Pancreas (tissue), 10 donors: ENCODE data around the gene OBI1. TPM values are rescaled to one million over a fixed set of nuclear protein-coding genes. Genes with fewer than 3 reads are reported as not detected.

Experiments used
- ATAC-seq, 4 donors: fragments of 200-7000 bp; cut with Tn5 transposase; one replicate each; pipeline versions ENCODE4 v1.8.0 to v1.9.1; 2020; ENCODE audit warnings: mild to moderate bottlenecking in 4 of 4, moderate library complexity in 4 of 4
- DNase-seq, 6 donors: peaks; one replicate each; pipeline ENCODE4 v3.0.0-alpha.2; 2020
- FAIRE-seq: peaks from 2 replicates; lab custom pipeline; 2012; peaks lifted over from hg19 to GRCh38; lab: Jason Lieb, UNC
- H3K27ac ChIP-seq, 4 donors: fragments of 200-600 bp; sonication (generic); 1 replicate in 3 of 4; 2 replicates in 1 of 4; pipeline versions ENCODE4 v1.5.0 to v1.8.0; 2020
- H3K27me3 ChIP-seq, 4 donors: fragments of 200-600 bp; one replicate each; pipeline ENCODE4 v1.8.0; 2021
- H3K36me3 ChIP-seq, 3 donors: fragments of 200-600 bp; sonication (generic) in 1 of 3; one replicate each; pipeline versions ENCODE4 v1.5.0 to v1.8.0; 2020 to 2021
- H3K4me1 ChIP-seq, 3 donors: fragments of 200-600 bp; one replicate each; pipeline ENCODE4 v1.8.0; 2021
- H3K4me3 ChIP-seq, 4 donors: fragments of 200-600 bp; sonication (generic) in 2 of 4; one replicate each; pipeline versions ENCODE4 v1.5.0 to v1.8.0; 2020 to 2021
- H3K9me3 ChIP-seq, 4 donors: fragments of 200-600 bp; one replicate each; pipeline ENCODE4 v1.8.0; 2021
- WGBS, 2 donors: extraction: QIAGEN DNeasy Blood & Tissue Kit; methylation state at CpG; one replicate each; pipeline ENCODE4 v1.1.7; 2013; 5-methylcytosine and 5-hydroxymethylcytosine counted together
- intact Hi-C, 3 donors: fragments of 100-400 bp; cut with DNase I; formaldehyde crosslinking; loops; one replicate each; pipeline versions ENCODE4 v1.11.1 to v1.14.2; 2022
- polyA plus RNA-seq, 2 donors: library from polyadenylated mRNA; stranded (reverse); fragments of 200-250 nt; gene quantifications; one replicate each; pipeline ENCODE4 v1.2.3, GENCODE V29; 2013
- total RNA-seq, 6 donors: library from RNA; stranded (reverse); fragmentation: NEBNext Ultra II Directional in 4 of 6; extraction: Animal tissue kit (Norgen Biotek cat#: 25700) in 4 of 6; gene quantifications; one replicate each; pipeline versions ENCODE4 v1.2.1 to v1.2.4, GENCODE V29; 2021 to 2023
- TF ChIP-seq, protein P1 (sequence below), 4 donors: fragments of 200-600 bp; sonication (generic) in 3 of 4; IDR thresholded peaks; one replicate each; pipeline versions ENCODE4 v1.5.0 to v1.8.0; 2021; ENCODE audit warnings: antibody characterized with exemption in 4 of 4
- donor health status: healthy with polysubstance abuse.
- donor health status: DM: no; HTN: no; CAD: no; lungs with moderate emphysema.
- donor health status: DM: no; HTN: no; CAD: no.
- donor health status: control.
- donor health status: control.
- donor health status: Bipolar disorder and iron deficiency.
- donor health status: DM: yes; HTN: yes; CAD: no.
- donor health status: DM: no; HTN: no; CAD: no.
- donor health status: DM: no; HTN: no; CAD: no.
- donor health status: DM: yes; HTN: yes; CAD: no.

OBI1 gene
- total and polyA plus RNA-seq, 8 donors = 1.3 to 4.1 (median 2.6) TPM

DNA sequence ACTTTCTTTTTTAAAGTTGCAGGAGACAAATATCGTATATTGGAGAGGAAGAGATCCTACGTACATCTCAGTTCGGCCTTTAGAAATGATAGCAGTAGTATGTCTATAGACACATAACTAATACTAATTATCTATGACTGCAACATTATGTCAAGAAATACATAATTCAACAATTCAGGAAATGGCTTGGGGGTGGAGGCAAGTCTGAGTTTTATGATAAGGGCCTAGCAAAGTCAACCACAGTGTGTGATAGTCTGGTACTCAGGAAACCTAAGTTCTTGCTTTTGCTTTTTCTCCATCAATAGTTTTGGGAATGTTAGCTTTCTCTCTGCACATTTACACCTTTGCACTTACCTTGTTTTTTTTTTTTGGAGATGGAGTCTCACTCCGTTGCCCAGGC lies 27.5 kb upstream of the OBI1 start:
- intact Hi-C loops = no loop called here
- H3K36me3 ChIP-seq = no peaks in the 10 kb centered on the region
- ATAC-seq = no peak
- H3K4me3 ChIP-seq = no peak overlapping the region
- TF ChIP-seq, protein P1, sequence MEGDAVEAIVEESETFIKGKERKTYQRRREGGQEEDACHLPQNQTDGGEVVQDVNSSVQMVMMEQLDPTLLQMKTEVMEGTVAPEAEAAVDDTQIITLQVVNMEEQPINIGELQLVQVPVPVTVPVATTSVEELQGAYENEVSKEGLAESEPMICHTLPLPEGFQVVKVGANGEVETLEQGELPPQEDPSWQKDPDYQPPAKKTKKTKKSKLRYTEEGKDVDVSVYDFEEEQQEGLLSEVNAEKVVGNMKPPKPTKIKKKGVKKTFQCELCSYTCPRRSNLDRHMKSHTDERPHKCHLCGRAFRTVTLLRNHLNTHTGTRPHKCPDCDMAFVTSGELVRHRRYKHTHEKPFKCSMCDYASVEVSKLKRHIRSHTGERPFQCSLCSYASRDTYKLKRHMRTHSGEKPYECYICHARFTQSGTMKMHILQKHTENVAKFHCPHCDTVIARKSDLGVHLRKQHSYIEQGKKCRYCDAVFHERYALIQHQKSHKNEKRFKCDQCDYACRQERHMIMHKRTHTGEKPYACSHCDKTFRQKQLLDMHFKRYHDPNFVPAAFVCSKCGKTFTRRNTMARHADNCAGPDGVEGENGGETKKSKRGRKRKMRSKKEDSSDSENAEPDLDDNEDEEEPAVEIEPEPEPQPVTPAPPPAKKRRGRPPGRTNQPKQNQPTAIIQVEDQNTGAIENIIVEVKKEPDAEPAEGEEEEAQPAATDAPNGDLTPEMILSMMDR (IDR thresholded peaks at IDR 0.05) = no peak
- H3K27ac ChIP-seq = no peak overlapping the region
- no peak for DNase-seq
- H3K27me3 ChIP-seq = no peaks in the 10 kb centered on the region
- FAIRE-seq = no peak
- H3K4me1 ChIP-seq = no peaks in the 10 kb centered on the region
- WGBS, 2 donors = 81 to 85% methylated on average over 4 of the region's 4 CpGs
- no peaks in the 10 kb centered on the region for H3K9me3 ChIP-seq

DNA sequence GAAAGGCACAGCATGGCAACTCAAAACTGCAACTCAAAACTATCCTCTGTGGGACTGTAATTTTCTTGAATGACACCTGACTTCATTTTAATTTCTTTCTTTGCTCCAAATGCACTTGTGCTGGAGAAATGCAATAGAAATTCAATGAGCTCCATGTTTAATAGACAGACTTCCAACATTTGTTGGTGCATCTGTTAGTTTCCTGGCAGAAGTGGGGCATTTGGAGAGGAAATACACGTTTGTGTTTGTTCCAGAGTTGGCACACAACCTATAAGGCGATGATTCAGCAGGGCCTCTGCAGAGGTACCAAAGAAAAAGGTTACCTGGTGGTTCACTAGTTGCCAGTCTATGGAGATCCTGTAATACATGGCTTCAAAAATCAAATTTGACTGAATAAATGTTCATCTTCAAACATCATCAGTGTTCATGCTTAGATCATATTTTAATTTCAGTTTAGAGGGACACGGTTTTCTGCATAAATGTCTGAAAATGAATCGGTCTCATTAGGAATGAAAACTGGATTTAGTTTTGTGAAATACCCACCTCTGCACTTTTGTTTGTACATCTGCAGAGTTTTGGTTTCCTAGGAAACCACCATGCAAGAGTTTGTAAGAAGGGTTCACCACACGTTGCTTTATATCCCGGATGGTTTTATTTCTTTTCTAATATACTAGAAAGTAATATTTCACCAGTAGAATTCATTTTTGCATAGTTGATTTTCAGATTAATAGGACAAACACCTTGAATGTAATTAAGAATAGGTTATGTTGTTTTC lies 21.8 kb upstream of the OBI1 start:
- TF ChIP-seq, protein P1 (IDR thresholded peaks at IDR 0.05) = no peak
- intact Hi-C loops = no loop called here
- H3K4me1 ChIP-seq = no peaks in the 10 kb centered on the region
- 20 to 30% methylated on average over 6 of the region's 6 CpGs for WGBS, 2 donors
- H3K4me3 ChIP-seq = no peak overlapping the region
- no peaks in the 10 kb centered on the region for H3K27me3 ChIP-seq
- DNase-seq (no peak), ATAC-seq (no peak), FAIRE-seq (no peak)
- H3K27ac ChIP-seq = no peak overlapping the region
- no peaks in the 10 kb centered on the region for H3K9me3 ChIP-seq
- no peaks in the 10 kb centered on the region for H3K36me3 ChIP-seq

- H3K27me3 ChIP-seq = no peaks in the 10 kb centered on the region
- H3K4me3 ChIP-seq = no peak overlapping the region
- no peak overlapping the region for H3K27ac ChIP-seq
- 55 to 67% methylated on average over 8 of the region's 8 CpGs for WGBS, 2 donors
- no peak for FAIRE-seq
- no peak for ATAC-seq
- no peak for DNase-seq
- TF ChIP-seq, protein P1 (IDR thresholded peaks at IDR 0.05) = no peak
- intact Hi-C loops = no loop called here
- H3K4me1 ChIP-seq = no peaks in the 10 kb centered on the region
- H3K9me3 ChIP-seq = no peaks in the 10 kb centered on the region
- H3K36me3 ChIP-seq = no peaks in the 10 kb centered on the region
Observed at GRCh38 chr13:78680115-78680561, 21.2 kb upstream of the OBI1 start.

DNA sequence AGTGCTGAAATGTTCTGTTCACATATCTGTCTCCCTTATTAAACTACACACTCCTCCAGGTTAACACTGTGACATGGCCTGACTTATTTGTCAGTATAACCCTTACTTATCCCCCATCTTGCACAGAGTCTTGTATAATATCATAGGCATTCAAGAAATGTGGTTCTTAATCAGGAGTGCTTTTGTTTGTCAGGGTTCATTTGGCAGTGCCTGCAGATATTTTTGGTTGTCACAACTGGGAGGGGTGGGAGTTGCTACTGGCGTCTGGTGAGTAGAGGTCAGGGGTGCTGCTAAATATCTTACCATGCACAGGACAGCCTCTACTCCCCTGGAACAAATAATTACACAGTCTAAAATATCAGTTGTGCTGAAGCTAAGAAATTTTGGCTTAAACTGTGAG lies 20.4 kb upstream of the OBI1 start:
- H3K9me3 ChIP-seq = no peaks in the 10 kb centered on the region
- H3K36me3 ChIP-seq = no peaks in the 10 kb centered on the region
- no peaks in the 10 kb centered on the region for H3K27me3 ChIP-seq
- no peak for FAIRE-seq
- WGBS, 2 donors = 22 to 32% methylated on average over 1 of the region's 1 CpG
- ATAC-seq = no peak
- DNase-seq = no peak
- intact Hi-C loops = no loop called here
- H3K4me1 ChIP-seq = no peaks in the 10 kb centered on the region
- TF ChIP-seq, protein P1 (IDR thresholded peaks at IDR 0.05) = no peak
- no peak overlapping the region for H3K4me3 ChIP-seq
- no peak overlapping the region for H3K27ac ChIP-seq

DNA sequence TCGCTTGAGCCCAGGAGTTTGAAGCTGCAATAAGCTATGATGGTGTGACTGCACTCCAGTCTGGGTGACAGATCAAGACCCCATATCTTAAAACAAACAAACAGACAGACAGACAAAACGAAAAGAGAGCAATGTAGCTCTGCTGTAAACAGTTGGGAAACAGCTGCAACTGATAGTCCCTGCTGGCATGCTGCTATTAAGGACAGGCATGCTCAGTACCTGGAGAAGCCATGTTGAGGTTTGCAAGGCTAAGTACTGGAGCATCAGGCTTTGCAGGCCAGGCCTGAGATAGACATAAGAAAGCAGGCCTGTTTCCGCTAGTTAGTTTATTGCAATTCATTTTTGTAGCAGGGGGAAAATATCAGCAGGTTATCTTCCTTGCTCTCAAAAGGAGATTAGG lies 16.2 kb upstream of the OBI1 start:
- DNase-seq (no peak), FAIRE-seq (no peak), ATAC-seq (no peak)
- intact Hi-C loops = no loop called here
- Histone ChIP-seq H3K4me3 (no peak overlapping the region), H3K27ac (no peak overlapping the region), H3K36me3 (no peaks in the 10 kb centered on the region), H3K27me3 (no peaks in the 10 kb centered on the region), H3K9me3 (no peaks in the 10 kb centered on the region), H3K4me1 (no peaks in the 10 kb centered on the region)
- WGBS, 2 donors = 54 to 56% methylated on average over 3 of the region's 3 CpGs
- TF ChIP-seq, protein P1 (IDR thresholded peaks at IDR 0.05) = no peak
